ENCODE measurements around the gene CTNNAL1.
"Not testable (repeated sequence)": the region's sequence is repeated elsewhere in the genome, so short reads cannot be mapped to it uniquely, and the experiment has no call there.

CTNNAL1 gene

GRCh38 chr9:109001275-109001676, 12.0 kb downstream of the CTNNAL1 start:
- DNase-seq (ENCODE audit: low read depth), result peak; percentile 52
- H3K4me3 ChIP-seq (ENCODE audit: low read depth, low read length), result no peak overlapping the region

- DNase-seq (ENCODE audit: low read depth), result no peak
- no peak overlapping the region for H3K4me3 ChIP-seq (ENCODE audit: low read depth, low read length)
Measured at GRCh38 chr9:108997112-108997511, 16.2 kb downstream of the CTNNAL1 start.

DNA sequence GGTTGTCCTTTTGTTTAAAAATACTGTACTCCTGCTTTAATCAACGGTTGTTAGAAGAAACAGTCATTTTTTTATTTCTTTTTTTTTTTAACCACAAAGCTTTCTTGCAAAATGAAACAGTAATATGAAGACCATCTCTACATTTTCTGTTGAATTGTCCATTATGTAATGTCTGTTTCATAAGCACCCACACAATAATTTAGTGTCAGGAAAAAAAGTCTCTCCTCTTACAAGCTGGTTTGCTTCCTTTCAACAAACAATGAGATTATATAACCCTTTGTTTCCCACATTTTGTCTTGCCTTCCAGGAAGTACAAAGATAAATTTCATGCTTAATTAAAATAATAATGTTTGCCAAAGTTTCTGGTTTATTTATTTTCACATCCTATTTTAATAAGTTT, 16.7 kb downstream of the CTNNAL1 start:
- no peak overlapping the region for H3K4me3 ChIP-seq (ENCODE audit: low read depth, low read length)
- DNase-seq (ENCODE audit: low read depth), result no peak

GRCh38 chr9:108994695-108995094, 18.6 kb downstream of the CTNNAL1 start:
- no peak for DNase-seq (ENCODE audit: low read depth)

DNA sequence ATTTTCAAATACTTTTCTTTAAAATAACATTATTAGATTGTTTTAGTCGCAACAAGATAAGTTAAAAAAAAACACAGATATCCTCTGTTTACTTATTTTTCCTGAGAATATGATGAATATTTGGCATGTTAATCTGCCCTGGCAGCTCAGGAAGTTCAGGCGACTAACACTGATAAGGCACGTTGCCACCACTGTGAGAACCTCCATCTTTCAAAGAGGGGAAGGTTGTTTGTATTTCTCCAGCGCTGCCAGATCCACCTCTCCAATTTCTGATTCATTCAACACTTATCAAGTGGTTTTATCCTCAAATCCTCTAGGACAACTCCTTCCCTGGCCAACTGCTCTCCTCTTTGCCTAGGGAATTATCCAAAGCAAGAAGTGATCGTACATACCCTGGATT, 21.8 kb downstream of the CTNNAL1 start:
- no peak for DNase-seq (ENCODE audit: low read depth)
- no peak overlapping the region for H3K4me3 ChIP-seq (ENCODE audit: low read depth, low read length)

More at GRCh38 chr9:108994695-108995094, 18.6 kb downstream of the CTNNAL1 start:
- no peak overlapping the region for H3K4me3 ChIP-seq (ENCODE audit: low read depth, low read length)

DNA sequence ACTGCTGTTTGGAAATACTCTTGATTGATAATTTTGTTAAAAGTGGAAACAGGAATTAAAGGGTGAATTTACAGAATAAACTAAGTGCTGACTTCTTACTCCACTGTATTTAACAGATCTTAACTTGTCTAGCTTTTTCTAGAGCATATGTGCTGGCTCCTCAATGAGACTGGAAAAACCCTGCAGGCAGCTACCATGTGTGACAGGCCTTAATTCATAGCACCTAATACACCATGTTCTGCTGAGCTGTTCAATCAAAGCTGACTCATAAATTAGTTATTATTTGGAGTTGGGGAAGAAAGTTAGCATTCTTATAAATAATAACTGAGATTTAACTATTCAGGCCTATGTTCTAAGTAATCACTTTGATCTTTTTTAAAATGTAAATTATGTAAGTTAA, 29.4 kb downstream of the CTNNAL1 start:
- DNase-seq (ENCODE audit: low read depth), result no peak

DNA sequence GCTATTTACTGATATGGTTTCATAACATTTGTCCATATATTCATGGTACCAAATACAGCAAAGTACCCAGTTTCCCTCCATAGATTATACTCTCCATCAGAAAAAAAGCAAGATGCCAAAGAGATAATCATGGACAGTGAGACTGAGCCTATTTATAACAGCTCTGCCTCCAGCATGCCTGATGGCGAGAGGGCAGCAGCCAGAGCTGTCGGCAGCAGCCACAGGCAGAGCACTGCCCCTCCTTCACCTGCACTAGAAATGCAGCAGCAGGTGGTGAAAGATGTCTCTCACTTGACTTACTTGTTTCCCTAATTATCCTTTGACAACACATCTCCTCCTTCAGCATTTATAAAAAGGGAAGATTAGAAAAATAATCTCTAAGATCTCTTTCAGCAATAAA, 32.4 kb downstream of the CTNNAL1 start:
- H3K4me3 ChIP-seq (ENCODE audit: low read depth, low read length), result no peak overlapping the region
- DNase-seq (ENCODE audit: low read depth), result no peak

More for the DNA sequence above, 29.4 kb downstream of the CTNNAL1 start:
- H3K4me3 ChIP-seq (ENCODE audit: low read depth, low read length), result no peak overlapping the region

- H3K4me3 ChIP-seq (ENCODE audit: low read depth, low read length), result no peak overlapping the region
- DNase-seq (ENCODE audit: low read depth), result no peak
Measured at GRCh38 chr9:108978205-108978604, 35.1 kb downstream of the CTNNAL1 start.

GRCh38 chr9:108973895-108974294, 39.4 kb downstream of the CTNNAL1 start:
- DNase-seq (ENCODE audit: low read depth), result peak; percentile 3
- H3K4me3 ChIP-seq (ENCODE audit: low read depth, low read length), result no peak overlapping the region

GRCh38 chr9:108972626-108973209, 40.6 kb downstream of the CTNNAL1 start:
- H3K4me3 ChIP-seq (ENCODE audit: low read depth, low read length), result no peak overlapping the region
- DNase-seq (ENCODE audit: low read depth), result peak; percentile 7

DNA sequence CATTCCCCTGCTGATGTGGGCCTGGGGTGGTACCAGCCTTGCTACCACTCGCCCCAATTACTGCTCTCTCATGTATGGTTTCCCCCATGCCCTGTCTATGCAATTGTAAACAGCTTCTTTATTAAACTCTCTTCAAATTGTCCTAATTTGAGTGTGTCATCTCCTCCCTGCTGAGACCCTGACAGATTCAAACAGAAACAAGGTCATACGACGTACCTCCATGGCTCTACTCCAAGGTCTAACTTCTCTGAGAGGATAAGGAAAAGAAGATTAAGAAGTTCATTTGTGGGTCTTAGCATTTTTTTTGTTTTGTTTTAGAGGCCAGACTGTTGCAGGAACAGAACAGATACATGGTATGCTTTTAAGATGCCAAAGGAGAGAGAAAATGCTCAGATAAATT, 41.1 kb downstream of the CTNNAL1 start:
- no peak overlapping the region for H3K4me3 ChIP-seq (ENCODE audit: low read depth, low read length)
- DNase-seq (ENCODE audit: low read depth), result no peak

- not testable (repeated sequence) for H3K4me3 ChIP-seq (ENCODE audit: low read depth, low read length); DNase-seq (ENCODE audit: low read depth)
Measured at GRCh38 chr9:108971392-108971791, 41.9 kb downstream of the CTNNAL1 start.

- no peak overlapping the region for H3K4me3 ChIP-seq (ENCODE audit: low read depth, low read length)
- DNase-seq (ENCODE audit: low read depth), result no peak
Measured at GRCh38 chr9:108967916-108968315, 45.4 kb downstream of the CTNNAL1 start.

- no peak overlapping the region for H3K4me3 ChIP-seq (ENCODE audit: low read depth, low read length)
- no peak for DNase-seq (ENCODE audit: low read depth)
Measured at GRCh38 chr9:108963459-108964143, 49.7 kb downstream of the CTNNAL1 start.

GRCh38 chr9:108961151-108961550, 52.1 kb downstream of the CTNNAL1 start:
- no peak overlapping the region for H3K4me3 ChIP-seq (ENCODE audit: low read depth, low read length)
- no peak for DNase-seq (ENCODE audit: low read depth)

GRCh38 chr9:108960331-108960730, 53.0 kb downstream of the CTNNAL1 start:
- no peak overlapping the region for H3K4me3 ChIP-seq (ENCODE audit: low read depth, low read length)
- DNase-seq (ENCODE audit: low read depth), result no peak

DNA sequence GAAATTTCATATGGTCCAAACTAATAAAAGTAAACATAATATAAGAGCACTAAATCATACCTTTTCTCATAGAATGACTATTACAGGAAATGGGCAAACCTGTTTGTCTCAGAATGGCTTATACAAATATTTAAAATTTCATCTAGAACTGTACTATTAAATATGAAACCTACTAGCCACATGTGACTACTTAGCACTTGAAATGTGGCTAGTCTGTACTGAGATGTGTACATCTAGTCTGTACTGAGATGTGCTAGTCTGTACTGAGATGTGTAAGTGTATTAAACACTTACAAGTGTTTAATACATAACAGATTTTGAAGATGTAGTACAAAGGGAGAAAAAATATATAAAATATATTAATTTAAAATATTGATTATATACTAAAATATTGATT, 56.7 kb downstream of the CTNNAL1 start:
- DNase-seq (ENCODE audit: low read depth), result no peak
- no peak overlapping the region for H3K4me3 ChIP-seq (ENCODE audit: low read depth, low read length)

DNA sequence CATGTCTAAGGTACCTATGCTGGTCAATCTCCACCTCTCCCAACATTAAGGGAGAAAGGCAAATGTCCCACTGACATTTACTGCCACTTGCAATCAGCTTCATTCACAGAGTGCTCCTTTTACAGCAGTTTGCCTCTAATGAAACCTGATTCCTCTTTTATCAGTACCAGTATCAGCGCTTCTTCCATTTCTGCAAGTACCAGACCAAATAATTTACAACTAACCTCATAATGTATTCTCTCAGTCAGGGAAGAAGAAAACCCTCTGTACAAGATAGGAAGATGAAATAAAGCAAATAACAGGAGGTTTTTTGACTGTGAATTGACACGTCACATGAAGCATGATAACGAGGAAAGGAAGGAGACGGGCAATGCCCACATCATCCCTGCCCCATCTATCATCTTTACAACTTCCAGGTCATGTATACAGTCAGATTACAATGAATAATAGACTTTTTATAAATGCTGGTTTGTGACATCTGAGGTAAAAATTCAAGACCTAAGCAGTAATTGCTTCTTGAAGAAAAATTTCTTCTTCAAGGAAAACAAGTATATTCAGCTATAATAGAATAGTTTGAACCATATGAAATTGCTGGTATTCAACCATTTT, 57.2 kb downstream of the CTNNAL1 start:
- no peak overlapping the region for H3K4me3 ChIP-seq (ENCODE audit: low read depth, low read length)
- no peak for DNase-seq (ENCODE audit: low read depth)

- no peak overlapping the region for H3K4me3 ChIP-seq (ENCODE audit: low read depth, low read length)
- DNase-seq (ENCODE audit: low read depth), result no peak
Measured at GRCh38 chr9:108953983-108954574, 59.2 kb downstream of the CTNNAL1 start.

- H3K4me3 ChIP-seq (ENCODE audit: low read depth, low read length), result no peak overlapping the region
- no peak for DNase-seq (ENCODE audit: low read depth)
Measured at GRCh38 chr9:108951578-108951977, 61.7 kb downstream of the CTNNAL1 start.

DNA sequence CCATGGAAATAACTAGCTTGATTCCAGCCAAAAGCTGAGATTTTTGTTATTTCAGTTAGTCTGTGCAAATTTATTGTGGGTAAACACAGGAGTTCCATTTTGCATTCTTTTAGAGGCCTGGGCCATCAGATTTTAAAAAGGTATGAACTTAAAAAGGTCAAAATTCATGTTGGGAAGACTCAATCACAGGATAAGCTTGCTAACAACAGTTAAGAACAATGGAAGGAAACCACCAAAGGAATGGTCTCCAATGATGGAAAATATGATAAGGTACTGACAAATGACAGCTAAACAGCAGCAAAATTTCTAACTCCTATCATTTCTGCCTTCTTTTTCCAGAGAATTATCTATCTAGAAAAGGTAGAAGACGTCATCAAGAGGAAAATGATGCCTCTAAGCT, 63.1 kb downstream of the CTNNAL1 start:
- no peak for DNase-seq (ENCODE audit: low read depth)
- H3K4me3 ChIP-seq (ENCODE audit: low read depth, low read length), result no peak overlapping the region
